ENCODE results near the gene LRR1. TPM values are rescaled to one million over a fixed set of nuclear protein-coding genes. Genes with fewer than 3 reads are reported as not detected.
A peak's percentile ranks its signal among the peaks of the same experiment; 100 is the strongest.
"Not testable (repeated sequence)": the region's sequence is repeated elsewhere in the genome, so short reads cannot be mapped to it uniquely, and the experiment has no call there.

Gene LRR1
- total RNA-seq, 2 donors from 2014 or later, result 6.2 to 7.4 TPM

DNA sequence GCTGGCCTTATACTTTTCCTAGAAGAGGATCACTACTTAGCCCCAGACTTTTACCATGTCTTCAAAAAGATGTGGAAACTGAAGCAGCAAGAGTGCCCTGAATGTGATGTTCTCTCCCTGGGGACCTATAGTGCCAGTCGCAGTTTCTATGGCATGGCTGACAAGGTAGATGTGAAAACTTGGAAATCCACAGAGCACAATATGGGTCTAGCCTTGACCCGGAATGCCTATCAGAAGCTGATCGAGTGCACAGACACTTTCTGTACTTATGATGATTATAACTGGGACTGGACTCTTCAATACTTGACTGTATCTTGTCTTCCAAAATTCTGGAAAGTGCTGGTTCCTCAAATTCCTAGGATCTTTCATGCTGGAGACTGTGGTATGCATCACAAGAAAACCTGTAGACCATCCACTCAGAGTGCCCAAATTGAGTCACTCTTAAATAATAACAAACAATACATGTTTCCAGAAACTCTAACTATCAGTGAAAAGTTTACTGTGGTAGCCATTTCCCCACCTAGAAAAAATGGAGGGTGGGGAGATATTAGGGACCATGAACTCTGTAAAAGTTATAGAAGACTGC, 23.4 kb downstream of the LRR1 start:
- DNase-seq (no peak), ATAC-seq (no peak)
- intact Hi-C loops (cut with DNase I), result no loop called here

- intact Hi-C loops (cut with DNase I), result no loop called here
- DNase-seq, result no peak
- ATAC-seq, result no peak
Observed at GRCh38 chr14:49623387-49623786, 24.6 kb downstream of the LRR1 start.

- no peak for ATAC-seq
- DNase-seq, result no peak
- intact Hi-C loops (cut with DNase I), result no loop called here
Observed at GRCh38 chr14:49623941-49624839, 25.4 kb downstream of the LRR1 start.

GRCh38 chr14:49633640-49634546, 35.2 kb downstream of the LRR1 start:
- DNase-seq (peak; percentile 95), ATAC-seq (peak; percentile 94 to 96)
- intact Hi-C loops (cut with DNase I), result loop anchor here in 1 of 2 donors (5.0 to 10.0 kb wide), 2 partner anchors 61 to 138 kb away; partner anchors contain the start of gene KLHDC1

- intact Hi-C loops (cut with DNase I), result loop anchor here in 1 of 2 donors (5.0 to 10.0 kb wide), 2 partner anchors 60 to 138 kb away; partner anchors contain the start of gene KLHDC1
- DNase-seq, result peak; percentile 58
- ATAC-seq, result peak; percentile 59 to 65
Observed at GRCh38 chr14:49634547-49635334, 36.0 kb downstream of the LRR1 start, which contains the start of gene DNAAF2. Gene DNAAF2 (minus strand): TSS chr14:49635244. CDS start chr14:49635149, 95 bp downstream.

GRCh38 chr14:49636866-49637265, 38.1 kb downstream of the LRR1 start:
- intact Hi-C loops (cut with DNase I), result loop anchor here in 1 of 2 donors (10.0 kb wide), 1 partner anchor 58 kb away; the partner anchor contains the start of gene KLHDC1
- no peak for DNase-seq
- ATAC-seq, result no peak

GRCh38 chr14:49637534-49638078, 38.9 kb downstream of the LRR1 start:
- DNase-seq, result no peak
- ATAC-seq, result no peak
- intact Hi-C loops (cut with DNase I), result loop anchor here in 1 of 2 donors (10.0 kb wide), 1 partner anchor 57 kb away; the partner anchor contains the start of gene KLHDC1

DNA sequence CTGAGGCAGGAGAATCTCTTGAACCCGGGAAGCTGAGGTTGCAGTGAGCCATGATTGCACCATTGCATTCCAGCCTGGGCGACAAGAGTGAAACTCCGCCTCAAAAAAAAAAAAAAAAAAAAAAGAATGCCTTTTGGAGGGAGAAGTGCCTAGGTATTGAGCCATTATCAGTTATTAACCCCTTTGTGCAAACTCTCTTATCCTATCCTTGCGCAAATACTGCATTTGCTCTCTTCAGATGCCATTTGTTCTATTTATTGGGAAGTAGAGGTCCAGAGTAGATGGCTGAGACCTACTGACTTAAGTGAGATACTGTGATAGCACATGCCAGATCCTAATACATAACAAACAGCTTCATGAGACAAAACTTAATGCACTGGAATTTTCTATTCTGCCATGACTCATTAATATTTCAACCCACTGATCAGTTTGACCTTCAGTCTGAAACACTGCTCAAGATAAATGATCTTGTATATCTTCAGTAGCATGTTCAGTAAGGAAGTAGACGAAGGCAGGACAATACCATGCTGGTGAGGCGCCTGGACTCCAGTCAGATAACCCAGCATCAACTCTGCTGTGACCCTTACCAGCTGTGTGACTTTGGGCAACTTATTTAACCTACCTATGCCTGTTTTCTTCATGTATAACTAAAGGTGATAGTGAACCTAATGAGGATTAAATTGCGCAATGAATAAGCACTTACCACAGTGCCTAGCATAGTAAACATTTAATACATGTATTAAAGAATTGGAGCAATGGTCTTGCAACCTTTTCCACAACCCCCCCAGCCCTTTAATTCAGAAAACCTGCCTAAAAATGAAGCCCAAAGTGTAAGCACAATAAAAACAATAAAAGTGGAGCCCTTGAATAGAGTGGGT, 42.0 kb downstream of the LRR1 start:
- intact Hi-C loops (cut with DNase I), result no loop called here
- DNase-seq (no peak), ATAC-seq (no peak)

- intact Hi-C loops (cut with DNase I), result no loop called here
- DNase-seq (no peak), ATAC-seq (peak; percentile 35 to 74)
Observed at GRCh38 chr14:49641697-49642129, 43.0 kb downstream of the LRR1 start.

DNA sequence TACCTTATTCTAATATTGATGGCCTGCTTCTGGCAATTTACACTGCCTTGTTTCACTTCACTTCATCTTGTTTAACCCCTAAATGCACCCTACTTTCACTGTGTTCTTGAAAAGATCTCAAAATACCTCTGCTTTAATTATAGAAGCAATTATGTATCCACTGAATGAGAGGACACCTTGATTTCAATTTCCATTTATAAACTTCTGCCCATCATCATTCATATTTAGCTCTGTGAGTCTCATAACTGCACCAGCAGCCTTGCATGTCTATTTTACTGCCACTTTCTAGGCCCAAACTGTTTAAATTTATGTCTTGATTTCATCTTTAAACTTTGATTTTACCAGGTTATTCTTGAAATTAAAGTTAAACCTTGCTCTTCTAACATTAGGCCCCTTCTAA, 43.4 kb downstream of the LRR1 start:
- ATAC-seq, result no peak
- DNase-seq, result no peak
- intact Hi-C loops (cut with DNase I), result no loop called here

DNA sequence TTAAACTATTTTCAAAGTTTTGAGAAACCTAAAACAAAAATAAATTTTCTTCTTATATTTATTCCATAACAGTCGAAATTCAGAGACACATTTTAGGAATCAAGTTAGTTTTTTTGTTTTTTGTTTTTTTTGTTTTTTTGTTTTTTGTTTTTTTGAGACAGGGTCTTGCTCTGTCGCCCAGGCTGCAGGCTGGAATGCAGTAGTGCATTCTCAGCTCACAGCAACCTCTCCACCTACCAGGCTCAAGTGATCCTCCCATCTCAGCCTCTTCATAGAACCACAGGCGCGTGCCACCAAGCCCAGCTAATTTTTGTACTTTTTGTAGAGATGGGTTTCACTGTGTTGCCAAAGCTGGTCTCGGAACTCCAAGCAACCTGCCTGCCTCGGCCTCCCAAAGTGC, 54.8 kb downstream of the LRR1 start:
- no peak for DNase-seq
- ATAC-seq, result no peak
- intact Hi-C loops (cut with DNase I), result no loop called here

GRCh38 chr14:49654511-49654910, 55.8 kb downstream of the LRR1 start:
- no peak for DNase-seq
- intact Hi-C loops (cut with DNase I), result no loop called here
- no peak for ATAC-seq

DNA sequence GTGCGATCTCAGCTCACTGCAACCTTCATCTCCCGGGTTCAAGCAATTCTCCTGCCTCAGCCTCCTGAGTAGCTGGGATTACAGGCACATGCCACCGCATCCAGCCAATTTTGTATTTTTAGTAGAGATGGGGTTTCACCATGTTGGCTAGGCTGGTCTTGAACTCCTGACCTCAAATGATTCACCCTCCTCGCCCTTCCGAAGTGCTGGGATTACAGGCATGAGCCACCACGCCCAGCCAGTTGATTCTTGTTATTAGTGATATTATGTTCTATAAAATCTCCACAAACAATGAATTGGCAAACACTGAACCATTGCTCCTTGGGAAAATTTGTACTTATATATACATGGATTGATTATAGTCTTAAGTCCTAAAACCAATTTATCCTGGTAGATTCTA, 58.8 kb downstream of the LRR1 start:
- DNase-seq; intact Hi-C loops (cut with DNase I); ATAC-seq: not testable (repeated sequence)

GRCh38 chr14:49659526-49660455, 61.1 kb downstream of the LRR1 start:
- ATAC-seq, result no peak
- intact Hi-C loops (cut with DNase I), result no loop called here

More at GRCh38 chr14:49659526-49660455, 61.1 kb downstream of the LRR1 start:
- DNase-seq, result no peak

Data from left cardiac atrium (tissue), 4 donors.